Measurements from ENCODE around the gene HNRNPH2. TPM values are rescaled to one million over a fixed set of nuclear protein-coding genes. Genes with fewer than 3 reads are reported as not detected.

HNRNPH2 gene
- total and polyA plus RNA-seq, 11 donors = 36.5 to 71.9 (median 56.8) TPM

DNA sequence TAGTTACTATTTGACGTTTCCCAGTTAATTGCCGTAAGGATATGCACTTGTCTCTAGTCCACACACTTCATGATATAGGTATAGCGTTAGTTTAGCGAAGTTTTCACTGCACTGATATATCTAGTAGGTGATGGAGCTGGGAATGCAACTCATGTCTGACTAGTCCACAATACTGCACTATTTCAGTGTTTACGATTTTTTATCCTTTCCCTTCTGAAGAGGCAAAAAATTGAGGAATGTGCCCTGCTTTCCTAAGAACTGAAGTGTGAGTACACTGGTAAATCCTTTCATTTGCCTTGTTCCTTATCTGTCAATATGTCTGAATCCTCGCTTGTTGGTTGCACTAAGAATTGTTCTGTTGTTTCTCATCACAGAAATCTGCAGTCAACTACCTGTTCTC is 16.2 kb upstream of the HNRNPH2 start:
- Histone ChIP-seq H3K4me1 (peaks cover 0 to 11% (median 0%) of the 10 kb centered on the region in 12 donors), H3K9me3 (no peaks in the 10 kb centered on the region), H3K27me3 (no peaks in the 10 kb centered on the region), H3K36me3 (peaks cover 0 to 44% (median 25%) of the 10 kb centered on the region in 9 donors), H3K4me3 (peak overlapping the region in 10 of 12 donors; percentile 35 to 91 (median 65)), H3K27ac (peak overlapping the region in 2 of 12 donors; percentile 63 to 79)
- TF ChIP-seq POLR2A (IDR thresholded peaks at IDR 0.05) = no peak
- TF ChIP-seq, protein P1, sequence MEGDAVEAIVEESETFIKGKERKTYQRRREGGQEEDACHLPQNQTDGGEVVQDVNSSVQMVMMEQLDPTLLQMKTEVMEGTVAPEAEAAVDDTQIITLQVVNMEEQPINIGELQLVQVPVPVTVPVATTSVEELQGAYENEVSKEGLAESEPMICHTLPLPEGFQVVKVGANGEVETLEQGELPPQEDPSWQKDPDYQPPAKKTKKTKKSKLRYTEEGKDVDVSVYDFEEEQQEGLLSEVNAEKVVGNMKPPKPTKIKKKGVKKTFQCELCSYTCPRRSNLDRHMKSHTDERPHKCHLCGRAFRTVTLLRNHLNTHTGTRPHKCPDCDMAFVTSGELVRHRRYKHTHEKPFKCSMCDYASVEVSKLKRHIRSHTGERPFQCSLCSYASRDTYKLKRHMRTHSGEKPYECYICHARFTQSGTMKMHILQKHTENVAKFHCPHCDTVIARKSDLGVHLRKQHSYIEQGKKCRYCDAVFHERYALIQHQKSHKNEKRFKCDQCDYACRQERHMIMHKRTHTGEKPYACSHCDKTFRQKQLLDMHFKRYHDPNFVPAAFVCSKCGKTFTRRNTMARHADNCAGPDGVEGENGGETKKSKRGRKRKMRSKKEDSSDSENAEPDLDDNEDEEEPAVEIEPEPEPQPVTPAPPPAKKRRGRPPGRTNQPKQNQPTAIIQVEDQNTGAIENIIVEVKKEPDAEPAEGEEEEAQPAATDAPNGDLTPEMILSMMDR (IDR thresholded peaks at IDR 0.05) = no peak
- 36 to 71% (median 52%) methylated on average over 6 of the region's 6 CpGs for WGBS, 4 donors
- intact Hi-C loops (cut with DNase I) = no loop called here
- DNase-seq (no peak), ATAC-seq (no peak)

DNA sequence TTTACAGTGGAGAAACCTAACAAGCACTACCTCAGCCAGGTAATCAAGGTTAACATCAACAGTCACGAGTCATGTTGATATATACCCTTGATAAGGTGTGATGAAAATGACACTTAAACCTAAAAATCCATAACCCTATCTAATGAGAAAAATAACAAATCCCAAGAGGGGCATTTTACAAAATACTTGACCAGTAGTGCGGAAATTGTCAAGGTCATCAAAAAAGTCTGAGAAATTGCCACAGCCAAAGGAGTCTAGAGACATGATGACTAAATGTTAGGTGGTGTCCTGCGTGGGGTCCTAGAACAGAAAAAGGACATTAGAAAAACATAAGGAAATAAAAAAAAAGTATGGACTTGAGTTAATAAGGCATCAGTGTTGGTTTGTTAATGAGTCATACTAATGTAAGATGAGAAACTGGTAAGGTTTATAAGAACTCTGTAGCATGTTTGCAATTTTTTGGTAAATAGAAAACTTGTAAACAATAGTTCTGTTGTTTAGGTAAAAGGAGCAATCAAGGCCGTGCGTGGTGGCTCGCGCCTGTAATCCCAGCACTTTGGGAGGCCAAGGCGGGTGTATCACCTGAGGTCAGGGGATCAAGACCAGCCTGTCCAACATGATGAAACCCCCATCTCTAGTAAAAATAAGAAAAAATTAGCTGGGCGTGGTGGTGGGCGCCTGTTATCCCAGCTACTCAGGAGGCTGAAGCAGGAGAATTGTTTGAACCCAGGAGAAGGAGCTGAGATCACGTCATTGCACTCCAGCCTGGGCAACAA is 14.3 kb upstream of the HNRNPH2 start:
- ATAC-seq (no peak), DNase-seq (no peak)
- intact Hi-C loops (cut with DNase I) = no loop called here
- WGBS, 4 donors = 84 to 92% (median 89%) methylated on average over 11 of the region's 11 CpGs
- Histone ChIP-seq H3K36me3 (peaks cover 0 to 47% (median 25%) of the 10 kb centered on the region in 9 donors), H3K4me3 (no peak overlapping the region), H3K27ac (no peak overlapping the region), H3K9me3 (no peaks in the 10 kb centered on the region), H3K27me3 (no peaks in the 10 kb centered on the region), H3K4me1 (peaks cover 0 to 11% (median 0%) of the 10 kb centered on the region in 12 donors)
- TF ChIP-seq, protein P1 (IDR thresholded peaks at IDR 0.05) = no peak
- TF ChIP-seq POLR2A (IDR thresholded peaks at IDR 0.05) = no peak

DNA sequence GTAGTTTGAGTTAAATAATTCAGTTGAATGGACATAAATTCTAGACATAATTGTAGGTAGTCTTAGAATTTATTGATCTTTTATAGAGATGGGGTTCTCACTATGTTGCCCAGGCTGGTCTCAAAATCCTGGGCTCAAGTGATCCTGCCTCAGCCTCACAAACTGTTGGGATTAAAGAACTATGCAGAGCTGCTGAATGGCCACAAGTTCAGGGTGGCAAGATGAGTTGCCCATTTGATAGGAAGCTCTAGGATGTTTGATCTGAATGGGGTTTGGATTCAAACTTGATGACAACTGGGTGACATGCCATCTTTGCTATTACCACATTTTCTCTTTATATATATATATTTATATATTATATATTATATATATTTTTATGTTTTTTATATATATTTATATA is 13.7 kb upstream of the HNRNPH2 start:
- intact Hi-C loops (cut with DNase I) = no loop called here
- Histone ChIP-seq H3K27me3 (no peaks in the 10 kb centered on the region), H3K36me3 (peaks cover 0 to 47% (median 25%) of the 10 kb centered on the region in 9 donors), H3K4me1 (peaks cover 0 to 11% (median 0%) of the 10 kb centered on the region in 12 donors), H3K4me3 (no peak overlapping the region), H3K9me3 (no peaks in the 10 kb centered on the region), H3K27ac (no peak overlapping the region)
- ATAC-seq (no peak), DNase-seq (no peak)
- TF ChIP-seq, protein P1 (IDR thresholded peaks at IDR 0.05) = no peak
- no peak for TF ChIP-seq POLR2A (IDR thresholded peaks at IDR 0.05)

DNA sequence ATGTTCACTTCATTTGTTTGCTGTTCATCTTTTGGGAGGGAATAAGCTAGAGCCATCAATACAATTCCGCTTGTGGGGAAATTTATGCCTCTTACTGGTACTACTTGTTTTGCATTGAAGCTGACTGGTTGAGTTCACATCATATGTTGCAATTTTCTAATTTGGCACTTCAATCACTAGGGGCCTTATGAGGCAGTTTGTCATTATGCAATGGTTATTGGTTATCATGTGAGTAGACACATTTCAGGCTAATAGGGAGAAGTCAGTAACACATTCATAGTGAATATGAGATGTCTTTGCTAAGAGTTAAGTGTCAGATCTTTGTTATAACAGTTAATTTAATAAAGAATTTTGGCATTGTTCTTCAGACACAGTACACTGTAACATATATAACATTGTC is 12.2 kb upstream of the HNRNPH2 start:
- H3K9me3 ChIP-seq = no peaks in the 10 kb centered on the region
- H3K36me3 ChIP-seq = peaks cover 0 to 54% (median 30%) of the 10 kb centered on the region in 9 donors
- no peaks in the 10 kb centered on the region for H3K27me3 ChIP-seq
- no peak for ATAC-seq
- intact Hi-C loops (cut with DNase I) = no loop called here
- no peak for DNase-seq
- no peak overlapping the region for H3K27ac ChIP-seq
- H3K4me3 ChIP-seq = no peak overlapping the region
- peaks cover 0 to 11% (median 0%) of the 10 kb centered on the region in 12 donors for H3K4me1 ChIP-seq
- 91 to 95% (median 94%) methylated on average over 1 of the region's 1 CpG for WGBS, 4 donors
- TF ChIP-seq POLR2A (IDR thresholded peaks at IDR 0.05) = no peak
- TF ChIP-seq, protein P1 (IDR thresholded peaks at IDR 0.05) = no peak

Data from heart left ventricle (tissue), 16 donors.